Activated T-cell treated with anti-CD3 and anti-CD28 coated beads, Interleukin-2, amount 50 U/mL, for 4 hours (primary cell): ENCODE measurements around the gene TRANK1. TPM values are rescaled to one million over a fixed set of nuclear protein-coding genes. Genes with fewer than 3 reads are reported as not detected.
"Not testable (repeated sequence)": the region's sequence is repeated elsewhere in the genome, so short reads cannot be mapped to it uniquely, and the experiment has no call there.

Experiments used
- ATAC-seq, 2 donors: fragments of 200-7000 bp; cut with Tn5 transposase; one replicate each; pipeline ENCODE4 v1.10.0; 2021
- DNase-seq: peaks from one replicate; pipeline ENCODE4 v3.0.0-alpha.2; 2020
- H3K27me3 Mint-ChIP-seq: one replicate; pipeline ENCODE4 v1.8.0; 2021; ENCODE audit warnings: low read depth, mixed read lengths
- H3K36me3 Mint-ChIP-seq: one replicate; pipeline ENCODE4 v1.8.0; 2022; ENCODE audit warnings: mixed read lengths; ENCODE audit not compliant: insufficient read depth
- H3K4me1 Mint-ChIP-seq: one replicate; pipeline ENCODE4 v1.8.0; 2021; ENCODE audit warnings: low read depth, mixed read lengths
- H3K4me3 Mint-ChIP-seq: one replicate; pipeline ENCODE4 v1.8.0; 2021; ENCODE audit warnings: mild to moderate bottlenecking, moderate library complexity, mixed read lengths
- H3K9me3 Mint-ChIP-seq: one replicate; pipeline ENCODE4 v1.8.0; 2021; ENCODE audit warnings: mixed read lengths
- total RNA-seq, 3 donors: library from RNA; stranded (reverse); gene quantifications; one replicate each; pipeline ENCODE4 v1.2.1, GENCODE V29; 2021

TRANK1 gene
- total RNA-seq, 3 donors from 2014 or later = 2.2 to 3.8 (median 2.7) TPM

DNA sequence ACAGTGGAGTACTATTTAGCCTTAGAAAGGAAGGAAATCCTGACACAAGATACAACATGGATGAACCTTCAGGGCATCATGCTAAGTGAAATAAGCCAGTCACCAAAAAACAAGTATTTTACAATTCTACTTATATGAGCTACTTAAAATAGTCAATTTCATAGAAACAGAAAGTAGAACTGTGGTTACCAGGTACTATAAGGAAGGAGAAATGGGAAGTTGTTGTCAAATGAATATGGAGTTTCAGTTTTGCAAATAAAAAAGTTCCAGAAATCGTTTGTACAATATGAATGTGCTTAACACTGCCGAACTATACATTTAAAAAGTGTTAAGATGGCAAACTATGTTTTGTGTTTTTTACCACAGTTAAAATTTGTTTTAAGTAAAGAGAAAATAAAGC lies 26.8 kb downstream of the TRANK1 start:
- H3K9me3 Mint-ChIP-seq = peaks cover 12% of the 10 kb centered on the region
- DNase-seq = no peak
- H3K4me1 Mint-ChIP-seq = peaks cover 34% of the 10 kb centered on the region
- peaks cover 10% of the 10 kb centered on the region for H3K36me3 Mint-ChIP-seq
- H3K4me3 Mint-ChIP-seq = peak overlapping the region; percentile 66
- peak; percentile 79 to 90 for ATAC-seq
- H3K27me3 Mint-ChIP-seq = no peaks in the 10 kb centered on the region

DNA sequence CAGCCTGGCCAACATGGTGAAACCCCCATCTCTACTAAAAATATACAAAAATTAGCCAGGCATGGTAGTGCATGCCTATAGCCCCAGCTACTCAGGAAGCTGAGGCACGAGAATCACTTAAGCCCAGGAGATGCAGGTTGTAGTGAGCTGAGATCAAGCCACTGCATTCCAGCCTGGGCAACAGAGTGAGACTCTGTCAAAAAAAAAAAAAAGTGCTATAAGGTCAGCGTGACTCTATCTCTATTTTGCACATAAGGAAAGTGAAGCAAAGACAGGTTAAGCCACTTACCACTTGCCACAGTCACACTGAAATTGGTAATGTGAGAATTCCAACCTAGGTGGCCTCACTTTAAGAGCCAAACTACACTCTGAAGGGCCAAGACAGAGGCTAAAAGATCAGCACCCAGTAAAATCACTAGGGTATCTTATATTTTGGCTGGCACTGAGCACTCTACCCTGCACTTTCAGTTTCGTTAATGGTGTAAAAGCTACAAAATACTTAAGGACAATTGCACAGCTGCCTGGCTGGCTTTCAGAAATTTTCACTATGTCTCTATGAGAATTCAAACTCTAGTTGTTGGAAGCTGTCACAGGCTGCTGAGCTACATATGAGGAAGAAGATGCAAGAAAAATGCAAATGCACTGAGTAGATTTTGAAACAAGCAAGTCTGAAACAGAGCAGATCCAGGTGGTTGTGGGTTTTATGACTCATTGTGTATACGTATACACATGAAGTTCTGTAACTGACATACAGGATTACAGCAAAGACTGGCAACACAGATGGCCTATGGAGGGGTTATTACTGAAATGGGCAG lies 32.7 kb downstream of the TRANK1 start:
- H3K27me3 Mint-ChIP-seq = no peaks in the 10 kb centered on the region
- no peaks in the 10 kb centered on the region for H3K9me3 Mint-ChIP-seq
- H3K4me3 Mint-ChIP-seq = peak overlapping the region; percentile 42
- H3K4me1 Mint-ChIP-seq = peaks cover 43% of the 10 kb centered on the region
- H3K36me3 Mint-ChIP-seq = no peaks in the 10 kb centered on the region
- DNase-seq = no peak
- peak; percentile 91 to 92 for ATAC-seq

DNA sequence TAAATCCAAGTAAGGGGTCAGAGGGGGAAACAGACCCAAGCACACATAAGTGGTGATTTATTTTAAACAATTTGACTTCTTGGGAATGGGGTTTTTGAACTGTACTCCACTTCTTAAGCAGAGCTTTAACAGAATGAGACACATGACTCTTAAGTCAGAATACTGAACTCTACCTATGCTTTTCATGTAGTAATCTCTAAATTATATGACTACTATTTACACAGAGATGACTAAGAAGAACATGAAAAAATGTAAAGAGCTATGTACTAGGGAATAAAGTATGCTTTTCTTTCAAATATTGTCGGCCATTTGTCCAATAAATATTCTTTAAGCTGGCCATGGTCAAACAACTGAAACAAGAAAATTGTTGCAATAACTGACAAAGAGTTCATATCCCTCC lies 35.2 kb downstream of the TRANK1 start:
- Mint-ChIP-seq H3K9me3 (no peaks in the 10 kb centered on the region), H3K27me3 (no peaks in the 10 kb centered on the region), H3K36me3 (no peaks in the 10 kb centered on the region), H3K4me1 (peaks cover 64% of the 10 kb centered on the region), H3K4me3 (no peak overlapping the region)
- DNase-seq = no peak
- ATAC-seq = no peak

DNA sequence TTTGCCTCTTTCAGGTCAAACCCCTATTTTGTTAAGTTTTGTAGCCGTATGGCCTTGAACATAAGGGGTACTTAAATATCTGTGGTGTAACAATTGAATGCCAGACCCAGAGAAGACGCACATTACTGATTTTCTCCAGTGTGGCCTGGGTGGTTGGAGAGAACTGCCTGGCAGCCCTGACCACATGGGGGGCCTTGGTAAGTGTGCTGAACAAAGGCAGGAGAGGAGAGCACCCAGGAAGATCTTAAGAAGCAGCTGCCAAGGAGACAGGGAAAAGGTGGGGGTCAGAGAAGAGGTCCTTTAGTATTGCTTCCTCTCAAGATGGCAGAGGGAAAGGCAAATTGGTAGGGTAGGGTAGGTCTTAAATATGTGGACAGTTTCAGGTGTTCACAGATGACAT lies 35.7 kb downstream of the TRANK1 start:
- ATAC-seq (no peak), DNase-seq (no peak)
- no peaks in the 10 kb centered on the region for H3K9me3 Mint-ChIP-seq
- peak overlapping the region; percentile 84 for H3K4me3 Mint-ChIP-seq
- H3K36me3 Mint-ChIP-seq = no peaks in the 10 kb centered on the region
- peaks cover 67% of the 10 kb centered on the region for H3K4me1 Mint-ChIP-seq
- H3K27me3 Mint-ChIP-seq = no peaks in the 10 kb centered on the region

DNA sequence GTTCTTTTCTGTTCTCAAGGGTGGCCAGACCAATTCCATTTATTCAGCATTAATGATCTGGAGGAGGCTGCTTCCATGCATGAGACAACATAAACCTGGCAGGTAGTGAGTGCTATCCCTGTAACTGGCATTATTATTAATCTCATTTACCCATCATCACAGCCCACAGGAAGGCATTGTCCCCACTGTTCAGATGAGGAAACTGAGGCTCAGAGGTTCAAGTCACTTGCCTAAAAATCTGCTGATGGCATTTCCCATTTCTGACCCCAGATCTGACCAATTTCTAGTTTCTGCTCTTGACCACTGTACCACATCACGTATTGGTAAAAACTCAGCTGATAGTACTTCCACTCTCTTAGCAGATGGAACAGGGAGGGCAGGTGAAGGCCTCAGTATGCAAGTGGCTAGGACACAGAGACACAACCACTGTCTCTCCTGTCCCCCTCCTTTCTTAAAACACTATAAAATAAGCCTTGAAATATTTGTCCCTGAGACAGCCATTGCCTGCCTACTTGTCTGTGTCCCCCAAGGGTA lies 36.1 kb downstream of the TRANK1 start:
- ATAC-seq (no peak), DNase-seq (no peak)
- Mint-ChIP-seq H3K27me3 (no peaks in the 10 kb centered on the region), H3K4me3 (peak overlapping the region; percentile 84), H3K4me1 (peaks cover 65% of the 10 kb centered on the region), H3K9me3 (no peaks in the 10 kb centered on the region), H3K36me3 (no peaks in the 10 kb centered on the region)

GRCh38 chr3:36907911-36908646 lies 36.8 kb downstream of the TRANK1 start:
- Mint-ChIP-seq H3K27me3 (no peaks in the 10 kb centered on the region), H3K9me3 (no peaks in the 10 kb centered on the region), H3K4me3 (peak overlapping the region; percentile 84), H3K4me1 (peaks cover 65% of the 10 kb centered on the region), H3K36me3 (peaks cover 4% of the 10 kb centered on the region)
- DNase-seq (peak; percentile 42), ATAC-seq (peak; percentile 37 to 49)

GRCh38 chr3:36906504-36907149 lies 38.2 kb downstream of the TRANK1 start:
- ATAC-seq (peak in 1 of 2 donors; percentile 13), DNase-seq (no peak)
- peaks cover 13% of the 10 kb centered on the region for H3K36me3 Mint-ChIP-seq
- H3K9me3 Mint-ChIP-seq = no peaks in the 10 kb centered on the region
- no peaks in the 10 kb centered on the region for H3K27me3 Mint-ChIP-seq
- peaks cover 67% of the 10 kb centered on the region for H3K4me1 Mint-ChIP-seq
- peak overlapping the region; percentile 76 for H3K4me3 Mint-ChIP-seq

DNA sequence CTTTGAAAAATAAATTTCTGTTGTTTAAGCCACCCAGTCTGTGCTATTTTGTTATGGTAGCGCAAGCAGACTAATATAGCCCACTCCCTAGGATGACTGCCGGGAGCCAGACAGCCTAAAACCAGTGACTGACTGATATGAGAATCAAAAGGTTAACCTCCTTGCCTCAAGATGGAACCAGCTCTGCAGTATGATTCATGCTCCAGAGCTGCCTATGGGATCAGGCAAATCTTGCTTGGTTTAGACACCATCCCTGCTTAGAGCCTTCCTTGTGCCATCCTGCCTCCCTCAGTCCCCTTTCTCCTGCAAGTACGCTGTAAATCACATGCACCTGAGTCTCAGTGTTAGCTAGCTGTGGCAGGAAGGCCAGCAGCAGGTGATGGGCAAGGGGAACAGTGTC lies 39.3 kb downstream of the TRANK1 start:
- H3K9me3 Mint-ChIP-seq = no peaks in the 10 kb centered on the region
- no peaks in the 10 kb centered on the region for H3K27me3 Mint-ChIP-seq
- peaks cover 18% of the 10 kb centered on the region for H3K36me3 Mint-ChIP-seq
- ATAC-seq = peak; percentile 36 to 53
- peaks cover 73% of the 10 kb centered on the region for H3K4me1 Mint-ChIP-seq
- no peak for DNase-seq
- peak overlapping the region; percentile 76 for H3K4me3 Mint-ChIP-seq

- ATAC-seq (no peak), DNase-seq (no peak)
- H3K4me1 Mint-ChIP-seq = peaks cover 82% of the 10 kb centered on the region
- no peak overlapping the region for H3K4me3 Mint-ChIP-seq
- H3K36me3 Mint-ChIP-seq = peaks cover 18% of the 10 kb centered on the region
- H3K27me3 Mint-ChIP-seq = no peaks in the 10 kb centered on the region
- no peaks in the 10 kb centered on the region for H3K9me3 Mint-ChIP-seq
Measured at GRCh38 chr3:36904641-36905040, 40.2 kb downstream of the TRANK1 start.

DNA sequence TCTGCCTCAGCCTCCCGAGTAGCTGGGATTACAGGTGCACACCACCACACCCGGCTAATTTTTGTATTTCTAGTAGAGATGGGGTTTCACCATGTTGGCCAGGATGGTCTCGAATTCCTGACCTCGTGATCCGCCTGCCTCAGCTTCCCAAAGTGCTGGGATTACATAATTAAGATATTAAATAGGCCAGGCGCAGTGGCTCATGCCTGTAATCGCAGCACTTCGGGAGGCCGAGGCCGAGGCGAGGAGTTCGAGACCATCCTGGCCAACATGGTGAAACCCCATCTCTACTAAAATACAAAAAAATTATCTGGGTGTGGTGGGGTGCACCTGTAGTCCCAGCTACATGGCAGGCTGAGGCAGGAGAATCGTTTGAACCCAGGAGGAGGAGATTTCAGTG lies 40.8 kb downstream of the TRANK1 start:
- not testable (repeated sequence) for ATAC-seq, H3K27me3 Mint-ChIP-seq, H3K4me3 Mint-ChIP-seq, H3K9me3 Mint-ChIP-seq, DNase-seq
- peaks cover 20% of the 10 kb centered on the region for H3K36me3 Mint-ChIP-seq
- H3K4me1 Mint-ChIP-seq = peaks cover 81% of the 10 kb centered on the region

DNA sequence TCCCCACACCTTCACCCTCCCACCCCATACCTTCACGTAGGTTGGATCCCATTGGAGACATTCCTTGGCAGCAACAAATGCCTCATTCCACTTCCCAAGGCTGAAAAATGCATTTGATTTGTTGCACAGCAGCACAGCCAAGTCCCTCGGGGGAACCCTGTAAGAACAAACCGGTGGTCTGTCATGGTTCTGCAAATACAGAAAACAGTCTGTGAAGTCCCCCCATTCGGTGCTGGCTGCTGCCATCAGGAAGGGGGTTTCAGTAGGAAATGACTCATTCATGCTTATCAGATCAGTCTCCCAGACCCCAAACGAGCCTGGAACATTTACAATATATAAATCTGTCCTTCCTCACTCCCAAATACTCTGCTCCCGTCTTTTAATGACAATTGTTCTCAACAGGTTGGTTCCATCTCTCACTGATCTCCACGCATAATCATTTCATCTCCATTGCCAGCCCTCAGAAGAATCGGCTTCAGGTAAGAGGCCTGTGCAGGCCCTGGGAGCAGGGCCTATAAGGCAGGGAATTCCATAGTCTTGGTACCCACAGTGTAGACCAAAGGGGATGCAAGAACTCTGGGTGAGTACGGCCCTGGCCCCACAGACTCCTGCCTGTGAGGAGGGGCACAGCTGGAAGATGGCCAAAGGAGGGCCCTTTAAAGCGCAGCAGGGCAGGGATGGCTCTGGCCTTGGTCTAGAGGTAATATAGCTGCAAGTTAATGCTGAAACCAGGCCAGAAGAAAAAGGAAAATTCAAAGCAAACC lies 41.6 kb downstream of the TRANK1 start:
- H3K36me3 Mint-ChIP-seq = peaks cover 21% of the 10 kb centered on the region
- no peak overlapping the region for H3K4me3 Mint-ChIP-seq

DNA sequence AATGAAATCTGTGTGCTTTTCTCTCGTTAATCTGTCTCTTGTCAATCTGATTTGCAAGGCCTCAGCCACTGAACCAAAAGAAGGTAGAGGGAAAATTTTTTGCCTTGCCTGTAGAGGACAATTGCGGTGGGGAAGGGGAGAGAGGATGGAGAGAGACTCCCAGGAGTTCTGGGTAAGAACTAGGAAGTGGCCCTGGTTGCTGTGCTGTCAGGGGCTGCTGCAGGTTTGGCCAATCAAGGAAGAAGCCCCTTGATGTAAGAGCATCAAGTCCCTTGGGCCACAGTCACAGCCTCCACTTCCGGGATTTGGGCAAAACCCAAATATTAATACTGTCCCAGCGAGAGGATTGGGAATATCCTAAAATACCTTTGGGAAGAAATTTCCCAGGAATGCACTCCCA lies 43.3 kb downstream of the TRANK1 start:
- no peak overlapping the region for H3K4me3 Mint-ChIP-seq
- H3K36me3 Mint-ChIP-seq = peaks cover 31% of the 10 kb centered on the region
- H3K27me3 Mint-ChIP-seq = no peaks in the 10 kb centered on the region
- H3K9me3 Mint-ChIP-seq = no peaks in the 10 kb centered on the region
- peaks cover 71% of the 10 kb centered on the region for H3K4me1 Mint-ChIP-seq
- DNase-seq (no peak), ATAC-seq (no peak)

More for the DNA sequence above, 41.6 kb downstream of the TRANK1 start:
- DNase-seq = no peak
- H3K27me3 Mint-ChIP-seq = no peaks in the 10 kb centered on the region
- H3K4me1 Mint-ChIP-seq = peaks cover 74% of the 10 kb centered on the region
- peak in 1 of 2 donors; percentile 24 for ATAC-seq
- H3K9me3 Mint-ChIP-seq = no peaks in the 10 kb centered on the region

DNA sequence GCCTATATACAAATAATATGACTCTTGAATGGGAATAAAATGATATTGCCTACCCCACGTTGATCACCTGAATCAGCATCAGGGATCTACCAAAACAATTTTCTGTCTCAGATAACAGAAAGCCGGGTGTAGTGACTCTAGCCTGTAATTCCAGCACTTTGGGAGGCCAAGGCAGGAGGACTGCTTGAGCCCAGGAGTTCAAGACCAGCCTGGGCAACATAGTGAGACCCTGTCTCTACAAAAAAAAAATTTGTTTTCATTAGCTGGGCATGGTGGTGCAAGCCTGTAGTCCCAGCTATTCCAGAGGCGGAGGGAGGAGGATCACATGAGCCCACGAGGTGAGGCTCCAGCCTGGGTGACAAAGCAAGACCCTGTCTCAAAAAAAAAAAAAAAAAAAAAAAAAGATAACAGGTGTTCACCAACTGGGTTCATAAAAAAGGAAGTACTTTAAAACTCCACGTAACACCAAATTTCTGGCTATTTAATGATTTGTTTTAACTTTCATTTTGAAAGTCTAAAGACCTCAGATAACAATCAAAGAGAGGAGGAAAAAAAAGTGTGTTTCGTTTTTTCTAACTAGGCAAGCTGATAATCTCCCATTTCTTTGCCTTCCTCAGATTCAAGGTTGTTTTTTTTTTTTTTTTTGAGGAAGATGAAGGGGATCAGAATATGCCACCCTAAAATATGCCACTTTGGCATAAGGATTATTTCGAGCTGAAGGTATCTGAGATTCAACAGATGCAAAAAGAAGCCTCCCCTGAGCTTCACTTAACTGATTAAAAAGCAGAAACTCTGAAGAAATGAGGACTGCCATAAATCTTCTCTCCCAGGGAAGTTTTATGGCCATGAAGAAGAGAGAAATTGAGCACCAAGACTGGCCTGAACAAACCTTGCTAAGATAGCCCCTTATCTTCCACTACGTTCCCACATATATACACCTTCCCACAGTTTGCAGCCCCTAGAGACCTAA lies 44.1 kb downstream of the TRANK1 start:
- H3K36me3 Mint-ChIP-seq = peaks cover 35% of the 10 kb centered on the region
- peaks cover 71% of the 10 kb centered on the region for H3K4me1 Mint-ChIP-seq
- no peaks in the 10 kb centered on the region for H3K27me3 Mint-ChIP-seq
- no peaks in the 10 kb centered on the region for H3K9me3 Mint-ChIP-seq
- peak overlapping the region; percentile 40 for H3K4me3 Mint-ChIP-seq
- no peak for ATAC-seq
- DNase-seq = no peak
